OCI-LY3 (cell line): ENCODE measurements around the gene CHST2.
"Not testable (repeated sequence)": the region's sequence is repeated elsewhere in the genome, so short reads cannot be mapped to it uniquely, and the experiment has no call there.

Experiments used
- H2AFZ ChIP-seq: fragments of 200-600, 300-600 bp; shearing (Covaris generic); 2 replicates; pipeline ENCODE4 v1.6.0; 2014; ENCODE audit warnings: antibody characterized with exemption, low read depth, low read length
- H3K27ac ChIP-seq: fragments of 200-600, 300-600 bp; sonication (generic); 2 replicates; pipeline ENCODE4 v1.5.1; 2014; ENCODE audit warnings: mild to moderate bottlenecking, low read length, moderate library complexity, mixed read lengths
- H3K27me3 ChIP-seq: fragments of 200-600, 300-600 bp; sonication (generic); 2 replicates; pipeline ENCODE4 v1.6.1; 2014; ENCODE audit warnings: low read depth, low read length, mixed read lengths
- H3K36me3 ChIP-seq: fragments of 200-600, 300-600 bp; sonication (generic); replicated peaks from 2 replicates; pipeline ENCODE3; 2014; ENCODE audit warnings: low read depth, low read length, mixed read lengths
- H3K4me1 ChIP-seq: fragments of 300-600, 200-600 bp; sonication (generic); 2 replicates; pipeline ENCODE4 v1.6.1; 2014; ENCODE audit warnings: low read length, mixed read lengths
- H3K4me2 ChIP-seq: fragments of 200-600, 300-600 bp; sonication (generic); 2 replicates; pipeline ENCODE4 v1.6.1; 2014; ENCODE audit warnings: low read length, mixed read lengths
- H3K4me3 ChIP-seq: fragments of 300-600, 200-600 bp; sonication (generic); 2 replicates; pipeline ENCODE4 v1.5.1; 2014; ENCODE audit warnings: antibody characterized with exemption, mild to moderate bottlenecking, low read length, moderate library complexity
- H3K79me2 ChIP-seq: fragments of 300-600, 200-600 bp; shearing (Covaris generic); 2 replicates; pipeline ENCODE4 v1.6.1; 2014; ENCODE audit warnings: mild to moderate bottlenecking, low read length, mixed read lengths
- H3K9ac ChIP-seq: fragments of 300-600, 200-600 bp; shearing (Covaris generic); 2 replicates; pipeline ENCODE4 v1.6.0; 2014; ENCODE audit warnings: mild to moderate bottlenecking, low read length, moderate library complexity
- H3K9me3 ChIP-seq: fragments of 200-600, 300-600 bp; shearing (Covaris generic); 2 replicates; pipeline ENCODE4 v1.6.1; 2014; ENCODE audit warnings: low read length, mixed read lengths; ENCODE audit not compliant: insufficient read depth
- H4K20me1 ChIP-seq: fragments of 200-600, 300-600 bp; sonication (generic); 2 replicates; pipeline ENCODE4 v1.6.1; 2016; ENCODE audit warnings: low read length, mixed read lengths; ENCODE audit not compliant: insufficient read depth
- EZH2phosphoT487 ChIP-seq: fragments of 200-600 bp; shearing (Covaris generic); IDR thresholded peaks from 2 replicates; pipeline ENCODE4 v1.6.1; 2018; ENCODE audit warnings: antibody characterized with exemption, mixed run types, low read depth
- TF ChIP-seq, protein P1 (sequence below): fragments of 200-600, 300-600 bp; sonication (generic); IDR thresholded peaks from 2 replicates; pipeline ENCODE4 v1.5.1; 2014; ENCODE audit warnings: antibody characterized with exemption, low read length, low read depth

Gene CHST2, protein sequence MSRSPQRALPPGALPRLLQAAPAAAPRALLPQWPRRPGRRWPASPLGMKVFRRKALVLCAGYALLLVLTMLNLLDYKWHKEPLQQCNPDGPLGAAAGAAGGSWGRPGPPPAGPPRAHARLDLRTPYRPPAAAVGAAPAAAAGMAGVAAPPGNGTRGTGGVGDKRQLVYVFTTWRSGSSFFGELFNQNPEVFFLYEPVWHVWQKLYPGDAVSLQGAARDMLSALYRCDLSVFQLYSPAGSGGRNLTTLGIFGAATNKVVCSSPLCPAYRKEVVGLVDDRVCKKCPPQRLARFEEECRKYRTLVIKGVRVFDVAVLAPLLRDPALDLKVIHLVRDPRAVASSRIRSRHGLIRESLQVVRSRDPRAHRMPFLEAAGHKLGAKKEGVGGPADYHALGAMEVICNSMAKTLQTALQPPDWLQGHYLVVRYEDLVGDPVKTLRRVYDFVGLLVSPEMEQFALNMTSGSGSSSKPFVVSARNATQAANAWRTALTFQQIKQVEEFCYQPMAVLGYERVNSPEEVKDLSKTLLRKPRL

DNA sequence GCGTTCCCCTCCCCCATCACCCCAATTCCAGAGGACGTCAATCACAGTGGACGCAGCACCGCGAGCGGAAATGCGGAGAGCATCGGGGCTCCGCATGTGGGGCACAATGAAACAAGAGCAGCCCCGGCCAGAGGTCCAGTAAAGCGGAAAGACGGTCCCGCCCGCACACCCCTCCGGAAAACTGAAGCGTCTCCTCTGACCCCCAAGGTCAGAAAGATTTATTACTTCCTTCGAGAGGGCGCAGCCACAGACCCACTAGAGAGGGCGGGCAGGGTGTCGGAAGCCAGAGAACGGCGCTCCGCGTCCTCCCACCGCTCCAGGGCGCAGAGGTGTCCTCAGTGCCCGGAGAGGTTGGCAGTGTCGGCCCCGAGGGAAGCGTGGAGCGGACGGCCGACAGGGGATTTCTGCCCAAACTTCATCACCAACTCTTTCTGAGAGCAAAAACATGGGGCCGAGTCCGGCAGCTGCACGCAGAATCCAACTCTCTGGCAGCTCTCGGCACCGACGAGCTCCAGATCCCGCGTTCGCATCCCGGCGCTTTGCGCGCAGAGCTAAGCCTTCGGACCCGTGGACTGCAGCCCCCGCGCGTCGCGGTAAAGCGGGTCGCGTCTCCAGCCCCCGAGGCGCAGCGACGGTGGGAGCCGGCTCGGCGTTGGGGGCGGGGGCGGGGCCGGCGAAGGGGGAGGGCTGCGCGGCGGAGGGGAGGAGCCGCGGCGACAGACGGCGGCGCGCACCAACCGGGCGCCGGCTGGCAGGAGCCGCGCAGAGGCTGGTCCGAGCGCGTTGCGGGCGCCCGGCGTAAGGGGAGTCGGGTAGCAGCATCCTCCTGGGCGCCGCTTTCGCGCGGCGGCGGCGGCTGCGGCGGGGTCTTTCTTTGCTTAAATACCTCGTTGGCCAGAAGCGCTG lies at the start of gene CHST2:
Gene CHST2, plus strand, starts transcription at position 763 of the 906 bp plus-strand sequence. CDS start 1,046 bp downstream, outside the sequence.
- Histone ChIP-seq H3K36me3 (peaks cover 10% of the 10 kb centered on the region), H2AFZ (peak within 1 kb of the TSS; percentile 83), H3K4me3 (peak within 1 kb of the TSS; percentile 92), H3K4me1 (peaks cover 35% of the 10 kb centered on the region), H3K27me3 (peaks cover 14% of the 10 kb centered on the region; the same call in 1 of the 2 replicates), H3K27ac (peak within 1 kb of the TSS; percentile 26), H3K9me3 (no peaks in the 10 kb centered on the region), H3K9ac (peak within 1 kb of the TSS; percentile 68), H4K20me1 (no peaks in the 10 kb centered on the region), H3K79me2 (peaks cover 3% of the 10 kb centered on the region; the same call in 1 of the 2 replicates), H3K4me2 (peak within 1 kb of the TSS; percentile 93)
- TF ChIP-seq, protein P1, sequence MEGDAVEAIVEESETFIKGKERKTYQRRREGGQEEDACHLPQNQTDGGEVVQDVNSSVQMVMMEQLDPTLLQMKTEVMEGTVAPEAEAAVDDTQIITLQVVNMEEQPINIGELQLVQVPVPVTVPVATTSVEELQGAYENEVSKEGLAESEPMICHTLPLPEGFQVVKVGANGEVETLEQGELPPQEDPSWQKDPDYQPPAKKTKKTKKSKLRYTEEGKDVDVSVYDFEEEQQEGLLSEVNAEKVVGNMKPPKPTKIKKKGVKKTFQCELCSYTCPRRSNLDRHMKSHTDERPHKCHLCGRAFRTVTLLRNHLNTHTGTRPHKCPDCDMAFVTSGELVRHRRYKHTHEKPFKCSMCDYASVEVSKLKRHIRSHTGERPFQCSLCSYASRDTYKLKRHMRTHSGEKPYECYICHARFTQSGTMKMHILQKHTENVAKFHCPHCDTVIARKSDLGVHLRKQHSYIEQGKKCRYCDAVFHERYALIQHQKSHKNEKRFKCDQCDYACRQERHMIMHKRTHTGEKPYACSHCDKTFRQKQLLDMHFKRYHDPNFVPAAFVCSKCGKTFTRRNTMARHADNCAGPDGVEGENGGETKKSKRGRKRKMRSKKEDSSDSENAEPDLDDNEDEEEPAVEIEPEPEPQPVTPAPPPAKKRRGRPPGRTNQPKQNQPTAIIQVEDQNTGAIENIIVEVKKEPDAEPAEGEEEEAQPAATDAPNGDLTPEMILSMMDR = no peak
- no peak for TF ChIP-seq EZH2phosphoT487

DNA sequence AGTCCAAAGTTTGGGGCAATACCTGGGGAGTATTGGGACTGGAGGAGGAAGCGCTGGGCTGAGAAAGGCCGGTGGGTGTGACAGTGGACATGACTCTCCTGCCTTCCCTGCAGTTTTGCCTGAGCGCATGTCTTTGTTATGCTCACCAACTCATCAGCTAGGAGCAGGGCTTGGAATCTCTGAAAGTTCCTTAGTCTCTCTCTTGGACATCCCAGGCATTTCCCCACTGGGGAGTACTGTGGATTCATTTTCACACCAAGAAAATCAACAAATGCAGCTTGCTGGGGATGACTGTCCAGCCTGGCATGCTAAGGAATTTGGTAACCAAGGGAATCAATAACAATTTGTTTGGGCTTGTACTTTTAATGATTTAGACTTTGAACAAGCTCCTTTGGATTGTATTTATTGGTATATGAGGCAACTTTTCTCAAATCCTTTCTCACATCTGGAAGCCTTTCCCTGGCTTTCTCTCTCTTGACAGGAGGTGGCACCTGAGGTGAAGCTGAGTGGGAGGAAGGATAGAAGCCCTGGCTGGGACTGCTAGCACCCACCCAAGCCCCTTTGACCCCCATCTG lies 48.5 kb upstream of the CHST2 start:
- Histone ChIP-seq H3K4me2 (no peak overlapping the region), H3K9me3 (no peaks in the 10 kb centered on the region), H3K4me1 (no peaks in the 10 kb centered on the region), H2AFZ (no peak overlapping the region), H3K27ac (no peak overlapping the region), H3K4me3 (no peak overlapping the region), H3K27me3 (no peaks in the 10 kb centered on the region), H3K9ac (no peak overlapping the region), H3K36me3 (no peaks in the 10 kb centered on the region), H4K20me1 (no peaks in the 10 kb centered on the region), H3K79me2 (no peaks in the 10 kb centered on the region)
- TF ChIP-seq, protein P1 = peak; percentile 14
- no peak for TF ChIP-seq EZH2phosphoT487

DNA sequence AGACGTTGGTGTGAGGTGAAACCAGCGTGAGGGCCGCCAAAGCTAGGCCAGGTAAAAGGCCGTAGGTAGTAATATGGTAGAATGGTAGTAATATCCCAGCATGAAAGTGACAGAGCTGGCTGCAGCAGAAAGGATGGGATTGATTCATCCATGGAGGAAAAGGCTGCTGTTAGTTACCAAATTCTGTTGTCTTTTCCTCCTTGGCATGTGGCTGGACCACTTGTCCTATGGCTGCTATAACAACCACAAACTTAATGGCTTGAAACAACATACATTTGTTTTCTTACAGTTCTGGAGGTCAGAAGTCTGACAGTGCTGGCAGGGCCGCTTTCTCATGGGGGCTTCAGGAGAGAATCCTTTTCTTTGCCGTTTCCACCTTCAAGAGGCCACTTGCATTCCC lies 47.8 kb upstream of the CHST2 start:
- Histone ChIP-seq H3K27me3 (no peaks in the 10 kb centered on the region), H2AFZ (no peak overlapping the region), H3K4me1 (no peaks in the 10 kb centered on the region), H3K36me3 (no peaks in the 10 kb centered on the region), H3K4me2 (no peak overlapping the region), H3K9ac (no peak overlapping the region), H4K20me1 (no peaks in the 10 kb centered on the region), H3K4me3 (no peak overlapping the region), H3K9me3 (no peaks in the 10 kb centered on the region), H3K27ac (no peak overlapping the region), H3K79me2 (no peaks in the 10 kb centered on the region)
- TF ChIP-seq EZH2phosphoT487 = no peak
- TF ChIP-seq, protein P1 = no peak

DNA sequence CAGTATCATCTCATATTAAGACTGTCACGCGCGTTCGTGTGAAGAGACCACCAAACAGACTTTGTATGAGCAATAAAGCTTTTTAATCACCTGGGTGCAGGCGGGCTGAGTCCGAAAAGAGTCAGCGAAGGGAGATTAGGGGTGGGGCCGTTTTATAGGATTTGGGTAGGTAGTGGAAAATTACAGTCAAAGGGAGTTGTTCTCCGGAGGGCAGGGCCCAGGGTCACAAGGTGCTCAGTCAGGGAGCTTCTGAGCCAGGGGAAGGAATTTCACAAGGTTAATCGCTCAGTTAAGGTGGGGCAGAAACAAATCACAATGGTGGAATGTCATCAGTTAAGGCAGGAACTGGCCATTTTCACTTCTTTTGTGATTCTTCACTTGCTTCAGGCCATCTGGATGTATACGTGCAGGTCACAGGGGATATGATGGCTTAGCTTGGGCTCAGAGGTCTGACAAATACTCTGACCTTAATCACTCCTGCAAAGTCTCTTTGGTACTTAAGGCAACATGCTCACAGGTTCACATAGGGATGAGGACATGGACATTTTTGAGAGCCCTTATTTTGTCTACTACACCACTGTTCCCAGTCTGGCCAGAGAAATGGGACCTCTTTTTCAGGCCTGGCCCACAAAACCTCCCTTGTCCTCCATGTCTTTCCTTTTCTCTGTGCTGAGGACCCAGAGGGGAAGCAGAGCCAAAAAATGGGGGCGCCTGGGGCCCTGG lies 47.1 kb upstream of the CHST2 start:
- not testable (repeated sequence) for H3K9me3 ChIP-seq, H2AFZ ChIP-seq, H3K4me1 ChIP-seq, H3K36me3 ChIP-seq, H3K4me2 ChIP-seq, H3K4me3 ChIP-seq, H3K27ac ChIP-seq, H3K79me2 ChIP-seq, H4K20me1 ChIP-seq, H3K9ac ChIP-seq, H3K27me3 ChIP-seq

DNA sequence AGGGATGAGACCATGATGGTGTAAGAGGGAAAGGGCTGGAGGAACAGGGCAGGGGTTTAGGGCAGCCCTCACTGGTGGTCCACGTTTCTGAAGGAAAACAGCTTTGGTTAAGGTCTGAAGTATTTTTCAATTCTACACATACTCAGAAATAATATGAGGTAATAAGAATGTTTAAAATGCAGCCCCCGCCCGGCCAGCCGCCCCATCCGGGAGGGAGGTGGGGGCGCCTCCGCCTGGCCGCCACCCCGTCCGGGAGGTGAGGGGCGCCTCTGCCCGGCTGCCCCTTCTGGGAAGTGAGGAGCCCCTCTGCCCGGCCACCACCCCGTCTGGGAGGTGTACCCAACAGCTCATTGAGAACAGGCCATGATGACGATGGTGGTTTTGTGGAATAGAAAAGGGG lies 46.0 kb upstream of the CHST2 start:
- H3K36me3 ChIP-seq, H4K20me1 ChIP-seq, H3K9me3 ChIP-seq, H3K79me2 ChIP-seq, H3K4me3 ChIP-seq, H2AFZ ChIP-seq, H3K27me3 ChIP-seq, H3K9ac ChIP-seq, H3K27ac ChIP-seq, H3K4me1 ChIP-seq, H3K4me2 ChIP-seq: not testable (repeated sequence)

DNA sequence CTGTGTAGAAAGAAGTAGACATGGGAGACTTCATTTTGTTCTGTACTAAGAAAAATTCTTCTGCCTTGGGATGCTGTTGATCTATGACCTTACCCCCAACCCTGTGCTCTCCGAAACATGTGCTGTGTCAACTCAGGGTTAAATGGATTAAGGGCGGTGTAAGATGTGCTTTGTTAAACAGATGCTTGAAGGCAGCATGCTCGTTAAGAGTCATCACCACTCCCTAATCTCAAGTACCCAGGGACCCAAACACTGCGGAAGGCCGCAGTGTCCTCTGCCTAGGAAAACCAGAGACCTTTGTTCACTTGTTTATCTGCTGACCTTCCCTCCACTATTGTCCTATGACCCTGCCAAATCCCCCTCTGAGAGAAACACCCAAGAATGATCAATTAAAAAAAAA lies 45.6 kb upstream of the CHST2 start:
- not testable (repeated sequence) for H3K4me1 ChIP-seq, H3K79me2 ChIP-seq, H3K27ac ChIP-seq, H2AFZ ChIP-seq, H3K4me2 ChIP-seq, H3K9me3 ChIP-seq, H3K9ac ChIP-seq, H3K27me3 ChIP-seq, H4K20me1 ChIP-seq, H3K4me3 ChIP-seq, H3K36me3 ChIP-seq
